Common myeloid progenitor, CD34-positive (primary cell): Measurements from ENCODE around the gene LINC00305. TPM values are rescaled to one million over a fixed set of nuclear protein-coding genes. Genes with fewer than 3 reads are reported as not detected.

Source experiments
- CTCF ChIA-PET: fragments of 350-600 bp; sonication (Branson Sonifier 250); formaldehyde crosslinking; loops from one replicate; lab custom pipeline; 2021; ENCODE audit warnings: antibody characterized with exemption; lab: Charles Lee
- POLR2A ChIA-PET: fragments of 350-600 bp; sonication (Branson Sonifier 250); formaldehyde crosslinking; loops from one replicate; lab custom pipeline; 2021; ENCODE audit warnings: antibody characterized with exemption; lab: Charles Lee
- DNase-seq, 3 donors: peaks; one replicate each; pipeline versions ENCODE4 v3.0.0 to v3.0.0-alpha.2; 2013
- H3K27ac ChIP-seq, 2 experiments: 1 replicate in 1 of 2; 2 replicates in 1 of 2; pipeline ENCODE4 v1.7.0; 2013; ENCODE audit warnings: inconsistent platforms in 2 of 2, low read length in 2 of 2, mild to moderate bottlenecking in 2 of 2, low read depth in 1 of 2, moderate library complexity in 1 of 2; ENCODE audit not compliant: severe bottlenecking in 2 of 2, insufficient read depth in 1 of 2, poor library complexity in 1 of 2
- H3K27me3 ChIP-seq, 5 experiments: replicated peaks in 2 of 5; 1 replicate in 3 of 5; 2 replicates in 2 of 5; pipeline versions ENCODE4 v1.6.1 to v1.7.0; 2013; ENCODE audit warnings: low read length in 4 of 5, mild to moderate bottlenecking in 2 of 5, moderate library complexity in 2 of 5, inconsistent platforms in 1 of 5; ENCODE audit not compliant: insufficient read depth in 5 of 5, control insufficient read depth in 4 of 5
- H3K36me3 ChIP-seq, 4 experiments: 1 replicate in 2 of 4; 2 replicates in 2 of 4; pipeline versions ENCODE4 v1.6.1 to v1.7.0; 2013; ENCODE audit warnings: low read length in 3 of 4, control low read depth in 1 of 4, mild to moderate bottlenecking in 1 of 4; ENCODE audit not compliant: control insufficient read depth in 4 of 4, insufficient read depth in 4 of 4
- H3K4me1 ChIP-seq, 4 experiments: 1 replicate in 3 of 4; 2 replicates in 1 of 4; pipeline versions ENCODE4 v1.6.1 to v1.7.1; 2013; ENCODE audit warnings: low read length in 3 of 4, mild to moderate bottlenecking in 3 of 4, control low read depth in 1 of 4, inconsistent platforms in 1 of 4, moderate library complexity in 1 of 4; ENCODE audit not compliant: control insufficient read depth in 4 of 4, insufficient read depth in 4 of 4; ENCODE audit errors: control extremely low read depth in 1 of 4
- H3K4me3 ChIP-seq, 7 experiments: 1 replicate in 4 of 7; 2 replicates in 3 of 7; pipeline versions ENCODE4 v1.5.1 to v1.7.0; 2013; ENCODE audit warnings: mild to moderate bottlenecking in 7 of 7, low read length in 6 of 7, moderate library complexity in 6 of 7, inconsistent platforms in 2 of 7, low read depth in 2 of 7, control low read depth in 1 of 7; ENCODE audit not compliant: insufficient read depth in 4 of 7, control insufficient read depth in 1 of 7; ENCODE audit errors: extremely low read depth in 1 of 7
- H3K9me3 ChIP-seq, 5 experiments: 1 replicate in 4 of 5; 2 replicates in 1 of 5; pipeline versions ENCODE4 v1.6.1 to v1.7.1; 2013; ENCODE audit warnings: low read length in 4 of 5, mild to moderate bottlenecking in 2 of 5, inconsistent platforms in 1 of 5, low read depth in 1 of 5, moderate library complexity in 1 of 5; ENCODE audit not compliant: control insufficient read depth in 4 of 5, insufficient read depth in 2 of 5; ENCODE audit errors: control extremely low read depth in 1 of 5
- WGBS: methylation state at CpG from one replicate; pipeline ENCODE4 v1.1.5; 2013; ENCODE audit not compliant: insufficient coverage; 5-methylcytosine and 5-hydroxymethylcytosine counted together
- polyA plus RNA-seq: library from polyadenylated mRNA; unstranded; fragments of 120-200 nt; gene quantifications from one replicate; pipeline ENCODE4 v1.2.1, GENCODE V29; 2013

Gene LINC00305
- not detected for polyA plus RNA-seq

DNA sequence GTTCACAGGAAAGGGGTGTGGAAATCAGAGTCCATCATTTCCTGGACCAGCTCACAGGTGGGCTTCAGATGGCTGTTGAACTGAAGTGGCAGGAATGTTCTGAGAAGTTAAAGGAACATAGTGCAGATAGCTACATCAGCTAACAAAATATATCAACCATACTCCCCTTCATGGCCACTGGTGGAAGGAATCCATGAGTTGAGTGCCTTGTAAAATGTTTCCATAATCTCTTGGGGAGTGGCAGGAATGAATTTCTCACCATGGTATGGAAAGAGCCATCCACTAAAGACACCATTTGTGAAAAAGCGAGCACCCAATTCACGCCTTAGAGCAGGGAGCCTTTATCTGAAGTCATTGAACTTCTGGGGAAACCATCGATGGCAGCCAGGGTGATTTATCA lies at the start of gene LINC00305:
Gene LINC00305, minus strand, starts transcription at position 101 of the 400 bp plus-strand sequence.
- ChIA-PET CTCF (no interaction called here), POLR2A (no interaction called here)
- Histone ChIP-seq H3K27ac (no peak within 1 kb of the TSS), H3K4me1 (no peaks in the 10 kb centered on the region), H3K36me3 (no peaks in the 10 kb centered on the region), H3K9me3 (no peaks in the 10 kb centered on the region), H3K27me3 (no peaks in the 10 kb centered on the region), H3K4me3 (no peak within 1 kb of the TSS)
- no peak for DNase-seq
- 95% methylated on average over 3 of the region's 3 CpGs for WGBS

DNA sequence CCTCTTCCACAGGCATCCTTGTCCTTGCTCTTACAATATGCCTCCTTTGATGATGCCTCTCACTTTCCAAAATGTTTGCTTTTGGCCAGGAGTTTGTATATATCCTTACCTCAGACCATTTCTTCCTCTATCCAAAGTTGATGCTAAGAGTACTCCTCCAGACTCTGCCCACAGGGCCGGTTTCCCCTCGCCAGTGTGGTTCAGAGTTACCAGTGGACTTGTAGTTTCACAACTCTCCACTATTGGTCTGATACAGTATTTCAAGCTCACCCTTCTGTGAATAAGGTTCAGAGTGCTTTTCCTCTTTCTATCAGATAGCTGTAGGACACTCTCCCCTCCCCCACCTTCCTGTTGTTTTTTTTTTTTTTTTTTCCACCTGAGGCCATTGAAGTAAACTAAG lies 42.2 kb upstream of the LINC00305 start:
- H3K27me3 ChIP-seq: no peaks in the 10 kb centered on the region
- ChIA-PET CTCF (no interaction called here), POLR2A (no interaction called here)
- no peaks in the 10 kb centered on the region for H3K36me3 ChIP-seq
- DNase-seq: no peak
- no peaks in the 10 kb centered on the region for H3K9me3 ChIP-seq
- H3K4me1 ChIP-seq: no peaks in the 10 kb centered on the region
- H3K27ac ChIP-seq: no peak overlapping the region
- 100% methylated on average over 2 of the region's 2 CpGs for WGBS
- no peak overlapping the region for H3K4me3 ChIP-seq

DNA sequence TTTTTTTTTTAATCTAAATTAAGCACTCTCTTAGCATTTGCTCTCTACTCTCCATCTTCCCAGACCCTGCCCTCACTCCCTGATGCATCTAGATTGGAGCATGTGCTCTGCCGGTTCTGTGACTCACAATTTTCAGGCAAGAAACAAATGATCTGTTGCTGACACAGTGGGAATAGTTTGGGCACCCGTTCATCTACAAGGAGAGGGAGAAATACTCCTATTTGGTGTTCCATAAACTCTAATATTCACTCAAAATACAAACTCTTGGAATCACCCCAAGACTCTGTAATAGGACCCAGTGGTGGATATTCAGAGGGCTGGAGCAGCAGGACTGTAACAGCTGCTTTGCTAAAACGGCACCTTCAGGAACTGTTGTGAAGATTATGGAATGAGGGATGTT lies 37.1 kb upstream of the LINC00305 start:
- WGBS: 100% methylated on average over 1 of the region's 3 CpGs
- CTCF ChIA-PET: interaction anchor here (0.7 kb wide), 1 partner anchor 504 kb away, joined by 3 read pairs; no protein-coding TSS in a partner anchor
- POLR2A ChIA-PET: no interaction called here
- Histone ChIP-seq H3K9me3 (no peaks in the 10 kb centered on the region), H3K36me3 (no peaks in the 10 kb centered on the region), H3K27me3 (no peaks in the 10 kb centered on the region), H3K4me1 (no peaks in the 10 kb centered on the region), H3K27ac (no peak overlapping the region), H3K4me3 (no peak overlapping the region)
- no peak for DNase-seq

DNA sequence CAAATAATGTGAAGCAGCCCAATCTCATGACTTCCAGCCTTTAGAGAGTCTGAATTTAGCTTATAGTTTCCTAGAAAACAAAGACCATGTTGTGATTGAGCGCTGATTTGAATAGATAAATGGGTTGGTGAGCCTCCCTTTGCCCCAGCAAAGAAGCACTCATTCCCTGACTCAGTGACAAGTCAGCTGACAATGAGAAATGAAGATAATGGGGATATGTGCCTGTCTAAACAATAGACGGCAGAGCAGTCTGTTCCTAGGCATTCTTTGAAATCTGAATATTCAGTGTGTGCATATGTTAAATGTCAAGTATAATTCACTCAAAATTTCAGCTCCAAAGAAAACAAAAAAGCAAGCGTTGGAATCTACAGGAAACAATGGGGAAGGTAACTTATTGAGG lies 34.8 kb upstream of the LINC00305 start:
- H3K4me1 ChIP-seq: no peaks in the 10 kb centered on the region
- no peaks in the 10 kb centered on the region for H3K9me3 ChIP-seq
- CTCF ChIA-PET: no interaction called here
- DNase-seq: no peak
- H3K4me3 ChIP-seq: no peak overlapping the region
- H3K36me3 ChIP-seq: no peaks in the 10 kb centered on the region
- H3K27me3 ChIP-seq: no peaks in the 10 kb centered on the region
- H3K27ac ChIP-seq: no peak overlapping the region
- POLR2A ChIA-PET: no interaction called here
- WGBS: 100% methylated on average over 1 of the region's 3 CpGs

DNA sequence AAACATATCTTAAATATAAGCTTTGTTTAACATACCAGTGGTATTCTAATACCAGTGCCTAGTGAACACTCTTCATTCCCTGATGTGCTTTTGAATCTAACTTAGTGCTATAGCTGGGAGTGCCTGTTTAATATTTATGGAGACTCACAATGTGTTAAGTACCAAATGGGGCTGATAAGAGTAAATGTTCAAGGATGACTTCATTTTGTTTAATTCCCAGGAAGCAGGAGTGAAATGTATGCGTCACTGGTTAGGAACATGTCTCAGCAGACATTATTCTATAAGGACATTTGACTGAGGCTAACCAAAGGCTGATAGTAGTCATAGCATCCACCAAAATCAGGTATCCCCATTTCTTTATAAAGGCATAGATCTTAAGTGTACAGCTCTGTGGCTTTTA lies 31.7 kb upstream of the LINC00305 start:
- Histone ChIP-seq H3K4me3 (no peak overlapping the region), H3K27me3 (no peaks in the 10 kb centered on the region), H3K4me1 (no peaks in the 10 kb centered on the region), H3K27ac (no peak overlapping the region), H3K36me3 (no peaks in the 10 kb centered on the region), H3K9me3 (no peaks in the 10 kb centered on the region)
- WGBS: 100% methylated on average over 1 of the region's 1 CpG
- ChIA-PET CTCF (no interaction called here), POLR2A (no interaction called here)
- DNase-seq: no peak

DNA sequence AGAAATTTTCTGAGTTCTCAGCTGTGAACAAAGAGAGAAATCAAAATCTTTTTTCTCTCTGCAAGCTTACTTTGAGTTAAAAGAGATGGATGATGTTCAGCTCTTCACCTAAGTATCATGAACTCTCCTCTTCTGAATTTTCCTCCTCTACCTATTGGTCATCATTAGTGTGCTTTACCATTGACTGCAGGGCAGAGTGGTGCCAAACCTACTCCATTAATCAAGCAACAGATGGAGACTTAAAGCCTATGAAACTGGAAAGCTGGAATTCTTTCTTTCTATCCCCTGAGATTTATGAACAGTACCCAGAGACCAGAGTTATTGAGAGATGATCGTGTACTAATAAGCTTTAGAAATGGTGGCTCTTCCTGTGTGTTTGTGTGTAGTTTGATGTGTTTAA lies 31.3 kb upstream of the LINC00305 start:
- H3K27me3 ChIP-seq: no peaks in the 10 kb centered on the region
- no CpG with 5 or more reads among the region's 1 CpG for WGBS

DNA sequence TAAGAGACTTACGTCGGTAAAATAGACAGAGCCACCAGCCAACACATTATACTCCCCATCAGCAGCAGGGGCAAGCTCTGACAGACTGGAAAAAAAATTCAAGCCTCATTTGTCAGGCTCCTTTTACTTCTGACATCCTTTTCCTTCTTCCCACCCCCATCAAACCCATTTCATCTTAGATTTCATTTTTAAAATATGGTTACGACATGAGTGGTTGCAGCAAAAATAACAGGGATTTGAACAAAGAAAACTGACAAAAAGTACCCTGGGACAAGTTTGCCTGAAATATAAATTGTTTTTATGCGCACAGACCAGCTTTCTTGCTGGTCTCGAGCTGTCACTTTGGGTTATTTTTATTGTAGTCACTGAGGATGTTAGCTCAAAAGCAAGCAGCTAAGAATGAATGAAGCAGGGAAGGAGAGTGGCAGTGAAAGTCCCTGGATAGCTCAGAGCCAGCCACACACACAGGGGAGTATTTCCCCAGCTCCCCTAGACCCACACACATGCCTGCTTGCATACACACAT lies 30.7 kb upstream of the LINC00305 start:
- 100% methylated on average over 4 of the region's 5 CpGs for WGBS
- H3K36me3 ChIP-seq: no peaks in the 10 kb centered on the region
- ChIA-PET POLR2A (no interaction called here), CTCF (no interaction called here)
- no peak overlapping the region for H3K4me3 ChIP-seq
- H3K27me3 ChIP-seq: no peaks in the 10 kb centered on the region
- no peaks in the 10 kb centered on the region for H3K4me1 ChIP-seq
- no peak for DNase-seq
- no peak overlapping the region for H3K27ac ChIP-seq
- no peaks in the 10 kb centered on the region for H3K9me3 ChIP-seq

More for the DNA sequence above, 31.3 kb upstream of the LINC00305 start:
- POLR2A ChIA-PET: no interaction called here
- H3K4me1 ChIP-seq: no peaks in the 10 kb centered on the region
- CTCF ChIA-PET: no interaction called here
- no peaks in the 10 kb centered on the region for H3K36me3 ChIP-seq
- no peak for DNase-seq
- no peak overlapping the region for H3K4me3 ChIP-seq
- H3K27ac ChIP-seq: no peak overlapping the region
- no peaks in the 10 kb centered on the region for H3K9me3 ChIP-seq
